Left kidney (tissue), 2 donors: ENCODE measurements around the gene RIN3. TPM values are rescaled to one million over a fixed set of nuclear protein-coding genes. Genes with fewer than 3 reads are reported as not detected.

Experiments used
- DNase-seq: peaks from one replicate; pipeline ENCODE4 v3.0.0-alpha.2; 2013
- polyA plus RNA-seq: library from polyadenylated mRNA; unstranded; fragments of 120-200 nt; gene quantifications from one replicate; pipeline ENCODE4 v1.2.1, GENCODE V29; 2013; ENCODE audit not compliant: insufficient read length

Gene RIN3
- polyA plus RNA-seq, 1 donor, result 4.7 TPM

- no peak for DNase-seq
These were observed 84.6 kb downstream of the RIN3 start for GRCh38 chr14:92597906-92598905.

GRCh38 chr14:92599811-92600210 is 86.2 kb downstream of the RIN3 start:
- DNase-seq, result no peak

GRCh38 chr14:92600318-92601053 is 86.9 kb downstream of the RIN3 start:
- no peak for DNase-seq

GRCh38 chr14:92601131-92601710 is 87.6 kb downstream of the RIN3 start:
- DNase-seq, result no peak

GRCh38 chr14:92601757-92602417 is 88.3 kb downstream of the RIN3 start:
- no peak for DNase-seq

GRCh38 chr14:92603309-92604242 is 90.0 kb downstream of the RIN3 start:
- DNase-seq, result no peak

GRCh38 chr14:92605274-92605940 is 91.8 kb downstream of the RIN3 start:
- no peak for DNase-seq

GRCh38 chr14:92607251-92607650 is 93.7 kb downstream of the RIN3 start:
- DNase-seq, result no peak

- no peak for DNase-seq
These were observed 94.3 kb downstream of the RIN3 start for GRCh38 chr14:92607702-92608429.

GRCh38 chr14:92609955-92610354 is 96.4 kb downstream of the RIN3 start:
- DNase-seq, result no peak

GRCh38 chr14:92610849-92611271 is 97.3 kb downstream of the RIN3 start:
- no peak for DNase-seq

- DNase-seq, result no peak
These were observed 99.6 kb downstream of the RIN3 start for GRCh38 chr14:92613008-92613658.

- no peak for DNase-seq
These were observed 100.2 kb downstream of the RIN3 start for GRCh38 chr14:92613681-92614260.

GRCh38 chr14:92615451-92615850 is 101.9 kb downstream of the RIN3 start:
- no peak for DNase-seq

- no peak for DNase-seq
These were observed 102.6 kb downstream of the RIN3 start for GRCh38 chr14:92616178-92616577.

GRCh38 chr14:92617581-92617980 is 104.0 kb downstream of the RIN3 start:
- no peak for DNase-seq

- no peak for DNase-seq
These were observed 106.3 kb downstream of the RIN3 start for GRCh38 chr14:92619671-92620456.

- DNase-seq, result no peak
These were observed 108.7 kb downstream of the RIN3 start for GRCh38 chr14:92622311-92622710.
